Loucy (cell line): ENCODE data around the gene RPL26.

ENCODE experiments used
- CTCF ChIP-seq: fragments of 200-600 bp; sonication (generic); conservative IDR thresholded peaks from 2 replicates; pipeline ENCODE4 v1.5.1; 2014; ENCODE audit warnings: mild to moderate bottlenecking, antibody characterized with exemption, low read length
- EZH2phosphoT487 ChIP-seq: fragments of 200-600 bp; IDR thresholded peaks from 2 replicates; pipeline ENCODE4 v1.6.1; 2018; ENCODE audit warnings: antibody characterized with exemption, mild to moderate bottlenecking, moderate library complexity, borderline replicate concordance

- TF ChIP-seq CTCF (no peak), EZH2phosphoT487 (no peak)
Observed at GRCh38 chr17:8392674-8393469, 9.9 kb upstream of the RPL26 start.
